Measurements from ENCODE around the gene EGFLAM.

EGFLAM gene

GRCh38 chr5:38448568-38449350, 190.4 kb downstream of the EGFLAM start:
- DNase-seq (ENCODE audit: low spot score), result no peak

DNA sequence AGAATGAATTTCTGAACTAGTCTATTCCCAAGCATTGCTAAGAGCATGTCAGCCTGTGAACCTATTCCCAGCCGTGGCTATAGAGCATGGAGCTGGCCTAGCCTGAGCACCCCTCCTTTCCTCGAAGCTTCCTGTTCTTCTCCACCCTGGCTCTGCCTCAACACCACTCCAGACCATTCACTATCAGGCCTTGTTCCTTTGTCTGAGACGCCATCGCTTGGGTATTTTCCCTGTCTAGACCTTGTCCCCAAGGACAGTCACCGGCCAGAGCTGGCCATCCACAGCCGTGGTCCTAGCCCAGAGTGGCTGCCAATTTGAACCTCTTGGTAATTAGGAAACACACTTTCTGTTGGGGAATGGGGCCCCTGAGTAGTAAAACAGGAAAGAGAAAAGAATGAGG, 192.3 kb downstream of the EGFLAM start:
- no peak for DNase-seq (ENCODE audit: low spot score)

- DNase-seq (ENCODE audit: low spot score), result no peak
Observed at GRCh38 chr5:38451074-38451725, 192.8 kb downstream of the EGFLAM start.

DNA sequence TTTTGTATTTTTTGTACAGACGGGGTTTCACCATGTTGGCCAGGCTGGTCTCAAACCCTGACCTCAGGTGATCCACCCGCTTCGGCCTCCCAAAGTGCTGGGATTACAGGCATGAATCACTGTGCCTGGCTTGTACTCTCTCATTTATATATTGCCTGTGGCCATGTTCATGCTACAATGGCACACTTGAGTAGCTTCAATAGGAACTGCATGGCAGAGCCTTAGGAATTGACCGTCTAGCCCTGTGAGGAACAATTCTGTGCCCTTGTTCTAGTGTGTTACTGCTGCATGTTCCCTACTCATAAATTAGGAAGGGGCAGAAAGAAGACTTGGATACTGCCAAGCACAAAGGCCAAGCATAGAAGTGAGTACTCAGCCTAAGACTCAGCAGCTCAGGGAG, 193.8 kb downstream of the EGFLAM start:
- no peak for DNase-seq (ENCODE audit: low spot score)

DNA sequence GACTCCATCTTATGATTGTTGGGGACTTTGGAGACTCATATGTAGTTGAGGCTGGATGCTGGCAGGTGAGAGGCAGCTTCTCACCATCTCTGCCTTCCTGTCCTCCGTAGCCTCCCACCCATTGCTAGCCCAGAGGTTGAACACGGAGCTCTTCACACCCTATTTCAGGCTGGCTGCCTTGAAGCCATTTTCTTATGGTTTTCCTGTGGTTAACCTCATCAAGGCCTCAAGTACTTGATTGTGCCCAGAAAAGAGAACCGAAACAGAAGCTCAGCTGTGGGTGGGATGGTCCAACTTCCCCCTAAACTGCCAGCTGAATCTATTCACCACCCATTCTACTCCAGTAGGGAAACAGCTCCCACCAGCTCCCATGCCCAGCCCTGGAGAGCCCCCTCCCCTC, 195.1 kb downstream of the EGFLAM start:
- no peak for DNase-seq (ENCODE audit: low spot score)

DNA sequence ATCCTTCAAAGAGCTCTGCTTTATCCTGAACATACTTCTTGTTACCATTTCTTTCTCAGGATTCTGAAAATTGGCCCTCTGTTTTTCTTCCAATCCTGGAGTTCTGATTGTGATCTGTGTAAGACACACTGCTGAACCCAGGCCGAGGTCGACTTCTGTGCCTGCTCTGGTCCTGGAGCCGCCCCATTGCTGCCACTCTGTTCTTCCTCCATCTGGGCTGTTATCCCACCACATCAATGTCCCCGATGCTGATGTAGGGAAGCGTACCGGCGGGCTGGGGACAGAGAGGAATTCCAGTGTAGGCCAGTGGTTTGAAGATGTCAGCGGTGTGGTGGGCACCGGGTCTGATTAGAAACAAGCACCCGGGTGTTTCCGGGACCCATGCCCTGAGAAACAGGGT, 195.6 kb downstream of the EGFLAM start:
- no peak for DNase-seq (ENCODE audit: low spot score)

DNA sequence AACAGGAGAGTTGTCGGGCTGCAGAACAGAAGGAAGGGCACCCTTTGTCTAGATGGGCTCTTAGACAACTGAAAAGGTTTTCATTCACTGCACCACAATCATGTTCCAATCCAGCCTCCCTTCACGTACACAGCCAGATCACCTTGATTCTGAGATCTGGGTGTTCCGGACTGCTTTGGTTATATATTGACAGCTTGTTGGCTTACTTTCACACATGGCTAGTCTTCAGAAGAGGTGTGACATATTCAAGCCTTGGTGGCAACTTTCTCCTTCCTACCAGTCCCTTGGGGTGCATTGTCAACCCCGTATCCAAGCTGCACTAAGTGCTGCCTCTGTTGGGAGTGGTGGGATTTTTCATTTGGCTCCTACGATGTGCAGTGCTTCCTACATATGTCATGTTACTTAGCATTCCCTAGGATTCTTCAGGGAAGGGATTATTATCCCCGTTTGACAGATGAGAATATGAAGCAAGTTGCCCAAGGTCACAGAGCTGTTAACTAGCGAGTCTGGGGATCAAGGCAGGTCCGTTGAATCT, 197.5 kb downstream of the EGFLAM start:
- DNase-seq (ENCODE audit: low spot score), result no peak

DNA sequence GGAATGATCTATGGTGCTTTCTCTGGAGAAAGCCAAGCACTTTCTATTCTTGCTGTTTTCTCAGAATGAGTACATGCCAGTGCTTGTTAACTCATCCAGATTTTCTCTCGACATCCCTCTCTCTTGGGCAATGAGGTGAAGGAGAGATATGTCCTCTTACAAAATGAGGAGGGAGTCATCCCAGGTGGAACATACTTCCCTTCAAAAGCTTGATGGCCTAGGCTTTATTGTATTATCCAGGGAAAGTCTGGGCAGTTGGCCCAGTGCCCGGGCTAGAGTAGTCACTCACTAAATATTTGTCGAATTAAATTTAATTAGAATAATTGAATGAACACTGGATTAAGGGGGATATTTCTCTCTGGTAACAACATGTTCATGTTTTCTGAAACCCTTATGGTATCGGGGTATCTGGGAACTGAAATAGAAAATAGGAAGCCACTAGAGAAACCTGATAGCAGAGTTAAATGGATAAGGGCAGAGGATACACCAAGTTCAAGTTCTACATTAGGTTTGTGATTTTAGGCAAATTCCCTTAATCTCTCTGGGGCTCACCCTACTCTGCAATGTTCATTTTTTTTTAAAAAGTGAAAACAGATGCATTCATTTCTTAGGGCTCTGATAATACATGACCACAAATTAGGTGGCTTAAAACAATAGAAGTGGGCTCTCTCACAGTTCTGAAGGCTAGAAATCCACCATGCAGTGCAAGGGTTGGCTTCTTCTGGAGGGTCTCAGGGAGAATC, 198.5 kb downstream of the EGFLAM start:
- DNase-seq (ENCODE audit: low spot score), result no peak

DNA sequence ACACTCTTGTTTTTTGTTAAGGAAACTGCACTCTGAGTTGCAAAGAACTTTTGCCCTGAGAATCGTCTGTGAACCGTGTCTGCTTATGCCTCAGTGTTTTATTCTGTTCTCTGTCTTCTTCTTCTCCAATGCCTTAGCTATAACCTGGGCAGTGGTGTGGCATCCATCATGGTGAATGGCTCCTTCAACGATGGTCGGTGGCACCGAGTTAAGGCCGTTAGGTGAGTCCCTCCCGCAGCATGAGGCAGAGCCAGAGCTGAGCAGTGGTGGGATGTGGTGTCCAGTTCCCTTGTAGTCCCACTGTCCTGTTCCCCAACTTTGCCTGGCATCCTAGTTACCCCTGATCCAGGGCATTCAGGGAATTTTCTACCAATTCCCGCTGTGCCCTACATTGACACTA, 199.8 kb downstream of the EGFLAM start:
- no peak for DNase-seq (ENCODE audit: low spot score)

GRCh38 chr5:38462976-38463633, 204.7 kb downstream of the EGFLAM start:
- no peak for DNase-seq (ENCODE audit: low spot score)

DNA sequence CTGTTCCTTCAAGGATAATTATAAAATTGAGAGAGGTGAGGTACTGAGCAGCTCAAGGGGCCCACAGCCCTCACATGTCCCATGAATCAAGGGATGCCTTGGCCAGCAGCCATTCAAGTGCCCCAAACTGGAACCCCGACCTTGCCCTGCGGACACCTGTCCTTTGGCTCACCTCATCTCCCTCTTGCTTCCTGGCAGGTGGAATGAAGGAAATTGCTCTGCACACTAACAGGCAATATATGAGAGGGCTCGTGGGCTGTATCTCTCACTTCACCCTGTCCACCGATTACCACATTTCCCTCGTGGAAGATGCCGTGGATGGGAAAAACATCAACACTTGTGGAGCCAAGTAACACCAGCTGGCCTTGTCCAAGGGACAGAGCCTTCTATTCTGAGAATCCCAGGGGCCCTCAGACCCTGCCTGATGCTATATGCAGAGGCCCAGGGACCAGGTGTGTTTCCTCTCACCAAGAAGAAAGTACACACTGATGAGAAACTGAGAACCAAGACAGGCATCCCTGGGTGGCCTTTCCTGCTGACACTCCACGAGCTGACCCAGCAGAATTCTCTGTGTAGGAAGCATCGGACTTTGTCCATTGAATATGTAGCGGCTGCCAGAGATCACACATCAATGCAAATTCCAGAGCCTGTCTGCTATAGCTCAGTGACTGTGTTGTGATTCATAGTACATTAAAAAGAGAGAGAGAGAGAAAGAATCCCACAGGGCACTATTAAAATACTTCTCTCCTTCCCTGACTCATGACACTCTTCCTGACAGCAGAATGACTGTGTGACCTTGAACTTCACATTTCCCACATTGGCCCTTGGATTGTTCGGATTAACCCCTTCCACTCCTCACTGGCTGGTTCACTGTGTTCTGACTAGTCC, 205.5 kb downstream of the EGFLAM start:
- peak; percentile 95 for DNase-seq (ENCODE audit: low spot score)

DNA sequence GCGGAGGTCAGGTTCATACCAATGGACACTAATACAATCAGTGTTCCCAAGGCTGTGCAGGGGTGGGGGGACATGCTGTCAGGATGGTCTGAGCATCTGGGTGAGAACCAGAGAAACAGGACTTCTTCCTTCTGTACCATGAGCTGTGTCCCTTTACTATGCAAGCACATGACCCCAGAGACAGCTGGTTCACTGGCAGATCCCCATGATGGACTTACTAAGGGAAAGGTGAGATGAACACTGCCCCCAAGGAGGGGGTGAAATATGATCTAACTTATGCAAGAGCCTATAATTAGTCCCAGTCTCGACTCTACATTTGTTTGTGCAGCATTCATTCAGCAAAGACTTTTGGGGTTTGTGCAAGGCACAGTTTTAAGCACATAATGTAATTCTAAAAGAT, 206.7 kb downstream of the EGFLAM start:
- DNase-seq (ENCODE audit: low spot score), result no peak

DNA sequence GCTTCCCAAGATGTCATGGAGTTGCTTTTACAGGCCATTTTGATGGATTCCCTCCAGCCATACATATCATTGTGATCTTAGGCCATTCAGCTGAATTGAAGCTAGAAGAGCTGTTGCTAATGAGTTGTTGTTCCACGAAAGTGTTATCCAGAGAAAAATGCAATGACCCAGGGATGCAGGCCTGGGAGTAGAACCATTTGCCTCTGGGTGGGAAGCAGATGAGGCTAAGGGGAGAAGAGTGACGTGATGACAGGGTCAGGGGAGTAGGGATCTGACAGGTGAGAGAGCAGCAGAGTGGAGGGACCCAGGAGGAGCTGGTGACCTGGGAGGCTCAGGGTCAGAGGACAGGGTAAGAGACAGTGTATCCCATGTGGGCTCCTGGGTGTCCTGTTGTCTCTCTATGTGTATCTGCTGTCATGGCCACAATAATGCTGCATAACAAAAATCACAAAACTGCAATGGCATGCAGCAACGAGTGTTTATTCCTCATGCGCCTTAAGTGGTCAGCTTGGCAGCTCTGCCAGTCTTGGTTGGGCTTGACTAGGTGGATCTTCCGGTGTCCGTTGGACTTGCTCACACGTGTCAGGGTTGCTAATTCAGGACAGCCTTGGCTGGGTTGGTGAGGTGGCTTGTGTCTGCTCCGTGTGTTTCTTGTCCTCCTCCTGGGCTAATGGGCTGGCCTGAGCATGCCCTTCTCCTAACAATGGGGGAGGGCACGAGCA, 207.5 kb downstream of the EGFLAM start:
- no peak for DNase-seq (ENCODE audit: low spot score)

GRCh38 chr5:38466424-38467189, 208.2 kb downstream of the EGFLAM start:
- no peak for DNase-seq (ENCODE audit: low spot score)

DNA sequence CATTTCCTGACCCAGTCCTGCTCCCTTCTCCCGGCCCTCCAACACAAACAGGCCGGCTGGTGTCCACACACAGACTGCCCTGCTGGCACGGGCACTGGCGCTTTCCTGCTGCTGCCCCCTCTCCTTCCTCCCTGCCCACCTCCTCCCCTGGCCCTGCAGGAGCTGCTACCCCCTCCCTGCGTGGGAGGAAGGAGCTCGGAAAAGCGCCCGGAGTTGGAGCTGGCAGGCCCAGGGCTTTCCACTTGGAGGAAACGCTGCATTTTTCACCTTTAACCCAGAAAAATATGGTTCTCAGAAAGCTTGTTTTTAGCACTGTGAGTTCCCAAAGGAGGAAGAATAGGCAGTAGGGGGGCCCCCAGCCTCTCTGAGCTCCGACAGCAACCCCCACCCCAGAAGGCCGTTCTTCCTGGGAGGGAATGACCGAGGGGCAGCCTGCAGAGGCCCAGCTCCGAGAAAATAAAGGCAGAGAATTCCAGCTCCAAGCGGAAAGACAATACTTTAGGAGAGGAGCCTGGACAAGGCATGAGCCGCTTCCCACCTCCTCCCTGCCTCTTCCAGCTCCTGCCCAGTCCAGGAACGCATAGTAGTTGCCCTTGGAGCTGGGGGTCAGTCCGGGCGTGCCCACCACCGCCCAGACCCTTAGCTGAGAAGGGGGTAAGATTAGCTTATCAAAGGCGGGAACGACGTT, 209.1 kb downstream of the EGFLAM start:
- no peak for DNase-seq (ENCODE audit: low spot score)

GRCh38 chr5:38468202-38468673, 209.9 kb downstream of the EGFLAM start:
- DNase-seq (ENCODE audit: low spot score), result peak; percentile 85

DNA sequence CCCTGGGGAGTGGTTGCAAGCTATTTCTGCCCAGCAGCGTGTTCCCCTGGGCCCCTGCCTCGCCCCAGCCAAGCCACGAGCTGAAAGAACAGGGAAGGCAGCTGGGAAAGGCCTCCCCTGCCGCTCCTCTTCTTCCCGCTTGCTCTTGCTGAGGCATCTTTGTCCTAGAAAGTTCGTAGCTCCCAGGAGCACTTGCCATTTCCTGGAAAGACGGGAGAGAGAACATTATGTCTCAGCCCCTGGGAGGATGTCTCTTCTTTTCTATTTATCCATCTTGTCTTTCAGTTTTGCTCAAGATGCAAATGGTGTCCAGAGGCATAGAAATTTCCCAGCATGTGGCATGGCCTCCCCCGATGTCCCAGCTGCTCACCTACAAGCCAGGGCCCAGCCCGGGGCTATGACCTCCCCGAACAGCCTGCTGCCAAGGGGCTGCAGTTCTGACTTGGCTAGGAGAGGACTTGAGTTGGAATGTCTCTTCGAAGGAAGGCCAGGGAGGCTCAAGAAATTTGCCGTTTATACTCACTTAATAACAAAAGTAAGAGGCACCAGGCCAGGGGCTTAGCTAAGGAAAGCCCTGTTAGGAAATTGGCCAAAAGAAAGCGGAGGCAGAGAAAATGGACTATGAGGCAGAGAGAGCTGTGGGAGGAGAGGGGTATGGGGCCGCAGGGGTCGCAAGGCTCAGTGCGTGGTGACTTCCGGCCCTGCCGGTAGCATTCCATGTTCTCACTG, 210.8 kb downstream of the EGFLAM start:
- DNase-seq (ENCODE audit: low spot score), result no peak

GRCh38 chr5:38469707-38470267, 211.4 kb downstream of the EGFLAM start:
- DNase-seq (ENCODE audit: low spot score), result no peak

Data from RKO (cell line).